Neural cell (in vitro differentiated cells): ENCODE results near the gene WNT3A.
"Not testable (repeated sequence)": the region's sequence is repeated elsewhere in the genome, so short reads cannot be mapped to it uniquely, and the experiment has no call there.

Experiments
- EP300 ChIP-seq: fragments of 450-650 bp; conservative IDR thresholded peaks from 2 replicates; pipeline ENCODE4 v1.6.1; 2014; ENCODE audit warnings: antibody characterized with exemption, mild to moderate bottlenecking, moderate library complexity; ENCODE audit not compliant: poor library complexity, severe bottlenecking
- EZH2 ChIP-seq: fragments of 200-600, 300-800 bp; shearing (Covaris generic), sonication (generic); IDR thresholded peaks from 2 replicates; pipeline ENCODE4 v1.6.1; 2014; ENCODE audit warnings: antibody characterized with exemption, low read length, borderline replicate concordance, mild to moderate bottlenecking; ENCODE audit not compliant: insufficient read depth, poor library complexity, severe bottlenecking
- MXI1 ChIP-seq: fragments of 450-650 bp; conservative IDR thresholded peaks from 2 replicates; pipeline ENCODE4 v1.6.1; 2014; ENCODE audit warnings: antibody characterized with exemption, mild to moderate bottlenecking; ENCODE audit not compliant: poor library complexity, severe bottlenecking
- POLR2AphosphoS5 ChIP-seq: IDR thresholded peaks from 2 replicates; pipeline ENCODE4 v1.6.1; 2012
- RAD21 ChIP-seq: fragments of 450-650 bp; conservative IDR thresholded peaks from 2 replicates; pipeline ENCODE4 v1.6.1; 2014; ENCODE audit warnings: antibody characterized with exemption, mild to moderate bottlenecking, moderate library complexity
- SMC3 ChIP-seq: fragments of 450-650 bp; conservative IDR thresholded peaks from 2 replicates; pipeline ENCODE4 v1.6.1; 2014; ENCODE audit warnings: antibody characterized with exemption, mild to moderate bottlenecking, moderate library complexity; ENCODE audit not compliant: poor library complexity
- TAF1 ChIP-seq: IDR thresholded peaks from 2 replicates; pipeline ENCODE4 v1.6.1; 2012; ENCODE audit warnings: low read depth
- TF ChIP-seq, protein P1 (sequence below): fragments of 450-650 bp; IDR thresholded peaks from 2 replicates; pipeline ENCODE4 v1.5.1; 2014; ENCODE audit warnings: antibody characterized with exemption, mild to moderate bottlenecking, moderate library complexity; ENCODE audit not compliant: poor library complexity, severe bottlenecking
- TF ChIP-seq, protein P2 (sequence below): IDR thresholded peaks from 2 replicates; pipeline ENCODE4 v1.6.1; 2012; ENCODE audit warnings: borderline replicate concordance

DNA sequence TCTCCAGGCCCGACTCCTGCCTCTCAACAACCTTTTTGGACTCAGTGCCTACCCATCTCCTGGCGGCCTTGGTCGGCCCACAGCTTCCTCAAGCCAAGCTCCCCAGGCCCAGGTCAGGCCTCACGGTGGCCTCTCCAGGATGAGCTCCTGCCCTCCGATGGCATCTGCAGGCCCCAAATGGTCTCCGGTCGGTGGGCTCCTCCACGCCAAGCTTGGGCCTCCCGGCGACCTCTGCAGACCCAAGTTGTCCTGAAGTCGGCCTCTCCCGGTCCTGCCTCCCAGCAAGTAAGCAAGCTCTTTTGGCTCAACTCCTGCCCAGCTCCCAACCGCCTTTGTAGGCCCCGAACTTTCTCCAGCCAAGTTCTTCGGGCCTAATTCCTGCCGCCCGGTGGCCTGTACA lies 35.6 kb upstream of the WNT3A start:
- TF ChIP-seq, protein P1, sequence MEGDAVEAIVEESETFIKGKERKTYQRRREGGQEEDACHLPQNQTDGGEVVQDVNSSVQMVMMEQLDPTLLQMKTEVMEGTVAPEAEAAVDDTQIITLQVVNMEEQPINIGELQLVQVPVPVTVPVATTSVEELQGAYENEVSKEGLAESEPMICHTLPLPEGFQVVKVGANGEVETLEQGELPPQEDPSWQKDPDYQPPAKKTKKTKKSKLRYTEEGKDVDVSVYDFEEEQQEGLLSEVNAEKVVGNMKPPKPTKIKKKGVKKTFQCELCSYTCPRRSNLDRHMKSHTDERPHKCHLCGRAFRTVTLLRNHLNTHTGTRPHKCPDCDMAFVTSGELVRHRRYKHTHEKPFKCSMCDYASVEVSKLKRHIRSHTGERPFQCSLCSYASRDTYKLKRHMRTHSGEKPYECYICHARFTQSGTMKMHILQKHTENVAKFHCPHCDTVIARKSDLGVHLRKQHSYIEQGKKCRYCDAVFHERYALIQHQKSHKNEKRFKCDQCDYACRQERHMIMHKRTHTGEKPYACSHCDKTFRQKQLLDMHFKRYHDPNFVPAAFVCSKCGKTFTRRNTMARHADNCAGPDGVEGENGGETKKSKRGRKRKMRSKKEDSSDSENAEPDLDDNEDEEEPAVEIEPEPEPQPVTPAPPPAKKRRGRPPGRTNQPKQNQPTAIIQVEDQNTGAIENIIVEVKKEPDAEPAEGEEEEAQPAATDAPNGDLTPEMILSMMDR = not testable (repeated sequence)
- TF ChIP-seq EZH2, POLR2AphosphoS5, EP300, SMC3, RAD21, TAF1, MXI1: not testable (repeated sequence)
- TF ChIP-seq, protein P2, sequence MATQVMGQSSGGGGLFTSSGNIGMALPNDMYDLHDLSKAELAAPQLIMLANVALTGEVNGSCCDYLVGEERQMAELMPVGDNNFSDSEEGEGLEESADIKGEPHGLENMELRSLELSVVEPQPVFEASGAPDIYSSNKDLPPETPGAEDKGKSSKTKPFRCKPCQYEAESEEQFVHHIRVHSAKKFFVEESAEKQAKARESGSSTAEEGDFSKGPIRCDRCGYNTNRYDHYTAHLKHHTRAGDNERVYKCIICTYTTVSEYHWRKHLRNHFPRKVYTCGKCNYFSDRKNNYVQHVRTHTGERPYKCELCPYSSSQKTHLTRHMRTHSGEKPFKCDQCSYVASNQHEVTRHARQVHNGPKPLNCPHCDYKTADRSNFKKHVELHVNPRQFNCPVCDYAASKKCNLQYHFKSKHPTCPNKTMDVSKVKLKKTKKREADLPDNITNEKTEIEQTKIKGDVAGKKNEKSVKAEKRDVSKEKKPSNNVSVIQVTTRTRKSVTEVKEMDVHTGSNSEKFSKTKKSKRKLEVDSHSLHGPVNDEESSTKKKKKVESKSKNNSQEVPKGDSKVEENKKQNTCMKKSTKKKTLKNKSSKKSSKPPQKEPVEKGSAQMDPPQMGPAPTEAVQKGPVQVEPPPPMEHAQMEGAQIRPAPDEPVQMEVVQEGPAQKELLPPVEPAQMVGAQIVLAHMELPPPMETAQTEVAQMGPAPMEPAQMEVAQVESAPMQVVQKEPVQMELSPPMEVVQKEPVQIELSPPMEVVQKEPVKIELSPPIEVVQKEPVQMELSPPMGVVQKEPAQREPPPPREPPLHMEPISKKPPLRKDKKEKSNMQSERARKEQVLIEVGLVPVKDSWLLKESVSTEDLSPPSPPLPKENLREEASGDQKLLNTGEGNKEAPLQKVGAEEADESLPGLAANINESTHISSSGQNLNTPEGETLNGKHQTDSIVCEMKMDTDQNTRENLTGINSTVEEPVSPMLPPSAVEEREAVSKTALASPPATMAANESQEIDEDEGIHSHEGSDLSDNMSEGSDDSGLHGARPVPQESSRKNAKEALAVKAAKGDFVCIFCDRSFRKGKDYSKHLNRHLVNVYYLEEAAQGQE = not testable (repeated sequence)
